Pancreas (tissue), 10 donors: ENCODE results near the gene HUWE1. TPM values are rescaled to one million over a fixed set of nuclear protein-coding genes. Genes with fewer than 3 reads are reported as not detected.
"Not testable (repeated sequence)": the region's sequence is repeated elsewhere in the genome, so short reads cannot be mapped to it uniquely, and the experiment has no call there.

Experiments
- ATAC-seq, 4 donors: fragments of 200-7000 bp; cut with Tn5 transposase; one replicate each; pipeline versions ENCODE4 v1.8.0 to v1.9.1; 2020; ENCODE audit warnings: mild to moderate bottlenecking in 4 of 4, moderate library complexity in 4 of 4
- DNase-seq, 6 donors: peaks; one replicate each; pipeline ENCODE4 v3.0.0-alpha.2; 2020
- FAIRE-seq: peaks from 2 replicates; lab custom pipeline; 2012; peaks lifted over from hg19 to GRCh38; lab: Jason Lieb, UNC
- H3K27ac ChIP-seq, 4 donors: fragments of 200-600 bp; sonication (generic); 1 replicate in 3 of 4; 2 replicates in 1 of 4; pipeline versions ENCODE4 v1.5.0 to v1.8.0; 2020
- H3K27me3 ChIP-seq, 4 donors: fragments of 200-600 bp; one replicate each; pipeline ENCODE4 v1.8.0; 2021
- H3K36me3 ChIP-seq, 3 donors: fragments of 200-600 bp; sonication (generic) in 1 of 3; one replicate each; pipeline versions ENCODE4 v1.5.0 to v1.8.0; 2020 to 2021
- H3K4me1 ChIP-seq, 3 donors: fragments of 200-600 bp; one replicate each; pipeline ENCODE4 v1.8.0; 2021
- H3K4me3 ChIP-seq, 4 donors: fragments of 200-600 bp; sonication (generic) in 2 of 4; one replicate each; pipeline versions ENCODE4 v1.5.0 to v1.8.0; 2020 to 2021
- H3K9me3 ChIP-seq, 4 donors: fragments of 200-600 bp; one replicate each; pipeline ENCODE4 v1.8.0; 2021
- WGBS, 2 donors: extraction: QIAGEN DNeasy Blood & Tissue Kit; methylation state at CpG; one replicate each; pipeline ENCODE4 v1.1.7; 2013; 5-methylcytosine and 5-hydroxymethylcytosine counted together
- intact Hi-C, 3 donors: fragments of 100-400 bp; cut with DNase I; formaldehyde crosslinking; loops; one replicate each; pipeline versions ENCODE4 v1.11.1 to v1.14.2; 2022
- polyA plus RNA-seq, 2 donors: library from polyadenylated mRNA; stranded (reverse); fragments of 200-250 nt; gene quantifications; one replicate each; pipeline ENCODE4 v1.2.3, GENCODE V29; 2013
- total RNA-seq, 6 donors: library from RNA; stranded (reverse); fragmentation: NEBNext Ultra II Directional in 4 of 6; extraction: Animal tissue kit (Norgen Biotek cat#: 25700) in 4 of 6; gene quantifications; one replicate each; pipeline versions ENCODE4 v1.2.1 to v1.2.4, GENCODE V29; 2021 to 2023
- TF ChIP-seq, protein P1 (sequence below), 4 donors: fragments of 200-600 bp; sonication (generic) in 3 of 4; IDR thresholded peaks; one replicate each; pipeline versions ENCODE4 v1.5.0 to v1.8.0; 2021; ENCODE audit warnings: antibody characterized with exemption in 4 of 4
- donor health status: healthy with polysubstance abuse.
- donor health status: DM: no; HTN: no; CAD: no; lungs with moderate emphysema.
- donor health status: DM: no; HTN: no; CAD: no.
- donor health status: control.
- donor health status: control.
- donor health status: Bipolar disorder and iron deficiency.
- donor health status: DM: yes; HTN: yes; CAD: no.
- donor health status: DM: no; HTN: no; CAD: no.
- donor health status: DM: no; HTN: no; CAD: no.
- donor health status: DM: yes; HTN: yes; CAD: no.

Gene HUWE1
- total and polyA plus RNA-seq, 8 donors: 29.8 to 116 (median 75.1) TPM

DNA sequence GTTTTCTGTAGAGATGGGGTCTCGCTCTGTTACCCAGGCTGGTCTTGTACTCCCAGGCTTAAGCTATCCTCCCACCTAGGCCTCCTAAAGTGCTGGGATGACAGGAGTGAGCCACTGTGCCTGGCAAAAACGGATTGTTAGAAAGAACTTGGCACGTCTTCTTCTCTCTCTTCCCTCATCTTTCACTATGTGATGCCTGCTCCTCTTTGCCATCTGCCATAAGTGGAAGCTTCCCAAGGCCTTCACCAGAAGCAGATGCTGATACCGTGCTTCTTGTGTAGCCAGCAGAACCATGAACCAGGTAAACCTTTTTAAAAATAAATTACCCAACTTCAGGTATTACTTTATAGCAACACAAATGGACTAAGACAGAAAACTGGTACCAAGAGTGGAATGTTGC, 36.9 kb upstream of the HUWE1 start:
- Histone ChIP-seq H3K9me3 (no peaks in the 10 kb centered on the region), H3K36me3 (no peaks in the 10 kb centered on the region), H3K4me3 (no peak overlapping the region), H3K4me1 (no peaks in the 10 kb centered on the region), H3K27ac (no peak overlapping the region), H3K27me3 (no peaks in the 10 kb centered on the region)
- DNase-seq: no peak
- no peak for FAIRE-seq
- TF ChIP-seq, protein P1, sequence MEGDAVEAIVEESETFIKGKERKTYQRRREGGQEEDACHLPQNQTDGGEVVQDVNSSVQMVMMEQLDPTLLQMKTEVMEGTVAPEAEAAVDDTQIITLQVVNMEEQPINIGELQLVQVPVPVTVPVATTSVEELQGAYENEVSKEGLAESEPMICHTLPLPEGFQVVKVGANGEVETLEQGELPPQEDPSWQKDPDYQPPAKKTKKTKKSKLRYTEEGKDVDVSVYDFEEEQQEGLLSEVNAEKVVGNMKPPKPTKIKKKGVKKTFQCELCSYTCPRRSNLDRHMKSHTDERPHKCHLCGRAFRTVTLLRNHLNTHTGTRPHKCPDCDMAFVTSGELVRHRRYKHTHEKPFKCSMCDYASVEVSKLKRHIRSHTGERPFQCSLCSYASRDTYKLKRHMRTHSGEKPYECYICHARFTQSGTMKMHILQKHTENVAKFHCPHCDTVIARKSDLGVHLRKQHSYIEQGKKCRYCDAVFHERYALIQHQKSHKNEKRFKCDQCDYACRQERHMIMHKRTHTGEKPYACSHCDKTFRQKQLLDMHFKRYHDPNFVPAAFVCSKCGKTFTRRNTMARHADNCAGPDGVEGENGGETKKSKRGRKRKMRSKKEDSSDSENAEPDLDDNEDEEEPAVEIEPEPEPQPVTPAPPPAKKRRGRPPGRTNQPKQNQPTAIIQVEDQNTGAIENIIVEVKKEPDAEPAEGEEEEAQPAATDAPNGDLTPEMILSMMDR (IDR thresholded peaks at IDR 0.05): no peak
- WGBS, 2 donors: 75 to 91% methylated on average over 4 of the region's 4 CpGs
- intact Hi-C loops: no loop called here
- ATAC-seq: no peak

DNA sequence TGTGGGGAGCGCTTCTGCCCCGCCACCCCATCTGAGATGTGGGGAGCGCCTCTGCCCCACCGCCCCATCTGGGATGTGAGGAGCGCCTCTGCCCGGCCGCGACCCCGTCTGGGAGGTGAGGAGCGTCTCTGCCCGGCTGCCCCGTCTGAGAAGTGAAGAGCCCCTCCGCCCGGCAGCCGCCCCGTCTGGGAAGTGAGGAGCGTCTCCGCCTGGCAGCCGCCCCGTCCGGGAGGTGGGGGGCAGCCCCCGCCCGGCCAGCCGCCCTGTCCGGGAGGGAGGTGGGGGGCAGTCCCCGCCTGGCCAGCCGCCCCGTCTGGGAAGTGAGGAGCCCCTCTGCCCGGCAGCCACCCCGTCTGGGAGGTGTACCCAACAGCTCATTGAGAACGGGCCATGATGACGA, 35.1 kb upstream of the HUWE1 start:
- H3K36me3 ChIP-seq, H3K27me3 ChIP-seq, ATAC-seq, DNase-seq, H3K9me3 ChIP-seq, H3K4me1 ChIP-seq, H3K27ac ChIP-seq, FAIRE-seq, intact Hi-C loops, H3K4me3 ChIP-seq: not testable (repeated sequence)
- 69 to 93% methylated on average over 13 to 30 of the region's 32 CpGs for WGBS, 2 donors

DNA sequence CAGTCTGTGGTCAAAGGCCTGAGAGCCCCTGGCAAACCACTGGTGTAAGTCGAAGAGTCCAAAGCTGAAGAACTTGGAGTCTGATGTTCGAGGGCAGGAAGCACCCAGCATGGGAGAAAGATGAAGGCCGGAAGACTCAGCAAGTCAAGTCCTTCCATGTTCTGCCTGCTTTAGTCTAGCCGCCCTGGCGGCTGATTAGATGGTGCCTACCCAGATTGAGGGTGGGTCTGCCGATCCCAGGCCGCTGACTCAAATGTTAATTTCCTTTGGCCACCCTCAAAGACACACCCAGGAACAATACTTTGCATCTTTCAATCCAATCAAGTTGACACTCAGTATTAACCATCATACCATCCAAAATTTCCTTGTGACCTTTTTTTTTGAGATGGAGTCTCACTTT, 33.1 kb upstream of the HUWE1 start:
- not testable (repeated sequence) for FAIRE-seq

DNA sequence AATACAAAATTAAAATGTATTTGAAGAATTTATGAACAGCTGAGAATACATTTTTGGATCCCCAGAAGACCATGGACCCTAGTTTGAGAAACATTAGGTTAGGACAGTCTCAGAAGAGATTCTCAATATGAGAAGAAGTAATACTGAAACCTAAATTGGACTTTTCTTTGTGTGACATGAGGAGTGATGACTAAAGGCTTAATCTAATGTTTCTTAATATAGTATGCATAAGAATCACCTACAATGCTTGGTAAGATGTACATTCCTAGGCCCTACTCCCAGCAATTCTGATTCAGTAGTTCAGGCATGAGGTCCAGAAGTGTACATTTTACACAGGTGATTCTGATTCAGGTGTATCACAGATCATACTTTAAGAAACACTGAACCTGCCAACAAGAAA, 31.6 kb upstream of the HUWE1 start:
- ATAC-seq (no peak), DNase-seq (no peak), FAIRE-seq (peak; percentile 17)
- Histone ChIP-seq H3K4me3 (no peak overlapping the region), H3K36me3 (no peaks in the 10 kb centered on the region), H3K9me3 (no peaks in the 10 kb centered on the region), H3K4me1 (no peaks in the 10 kb centered on the region), H3K27ac (no peak overlapping the region), H3K27me3 (no peaks in the 10 kb centered on the region)
- TF ChIP-seq, protein P1 (IDR thresholded peaks at IDR 0.05): no peak
- intact Hi-C loops: no loop called here

More for the DNA sequence above, 33.1 kb upstream of the HUWE1 start:
- H3K27ac ChIP-seq, H3K9me3 ChIP-seq, H3K4me1 ChIP-seq, H3K27me3 ChIP-seq, intact Hi-C loops, H3K36me3 ChIP-seq, DNase-seq, ATAC-seq, H3K4me3 ChIP-seq: not testable (repeated sequence)
- whole genome bisulfite sequencing, 2 donors: 78 to 86% methylated on average over 7 of the region's 7 CpGs

DNA sequence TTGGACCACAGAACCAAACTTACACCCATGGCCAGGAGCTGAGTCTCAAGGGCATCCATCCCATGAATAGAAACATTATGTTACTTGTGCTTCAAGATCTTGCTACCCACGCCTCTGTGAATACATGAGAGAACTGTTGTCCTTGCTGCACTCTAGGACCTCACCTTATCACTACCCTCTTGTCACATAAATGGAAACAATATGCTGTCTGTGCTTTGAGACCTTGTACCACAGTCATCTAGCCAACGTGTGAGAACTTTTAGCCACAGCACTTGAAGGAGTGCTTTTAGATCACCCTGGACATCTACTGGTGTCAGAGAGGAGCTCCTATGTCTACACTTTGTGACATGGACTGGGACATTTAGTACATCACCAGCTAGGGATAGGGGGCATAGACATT, 30.7 kb upstream of the HUWE1 start:
- no peak overlapping the region for H3K27ac ChIP-seq

More for the DNA sequence above, 30.7 kb upstream of the HUWE1 start:
- H3K4me1 ChIP-seq: no peaks in the 10 kb centered on the region
- DNase-seq (no peak), FAIRE-seq (no peak), ATAC-seq (no peak)
- intact Hi-C loops: no loop called here
- no peaks in the 10 kb centered on the region for H3K36me3 ChIP-seq
- 72% methylated on average over 2 of the region's 2 CpGs for WGBS, 2 donors
- TF ChIP-seq, protein P1 (IDR thresholded peaks at IDR 0.05): no peak
- no peaks in the 10 kb centered on the region for H3K9me3 ChIP-seq
- no peaks in the 10 kb centered on the region for H3K27me3 ChIP-seq
- H3K4me3 ChIP-seq: no peak overlapping the region
